Trophoblast cell (in vitro differentiated cells and primary cell): ENCODE results near the gene STOML1.

Experiments used
- DNase-seq, 2 donors: peaks; one replicate each; pipeline ENCODE4 v3.0.0-alpha.2; 2016
- H2AFZ ChIP-seq: 2 replicates; pipeline ENCODE4 v1.6.1; 2013; ENCODE audit warnings: low read length, moderate library complexity, mild to moderate bottlenecking; ENCODE audit not compliant: insufficient read depth, poor library complexity
- H2AK5ac ChIP-seq: 2 replicates; pipeline ENCODE4 v1.6.1; 2013; ENCODE audit warnings: mild to moderate bottlenecking, low read length
- H2BK120ac ChIP-seq: 2 replicates; pipeline ENCODE4 v1.6.1; 2013; ENCODE audit warnings: low read length, mild to moderate bottlenecking, moderate library complexity; ENCODE audit not compliant: insufficient read depth, poor library complexity
- H2BK12ac ChIP-seq: 2 replicates; pipeline ENCODE4 v1.6.1; 2013; ENCODE audit warnings: mild to moderate bottlenecking, low read length, moderate library complexity
- H2BK5ac ChIP-seq: 2 replicates; pipeline ENCODE4 v1.6.1; 2013; ENCODE audit warnings: low read length, low read depth, moderate library complexity, mild to moderate bottlenecking; ENCODE audit not compliant: poor library complexity
- H3K14ac ChIP-seq: 2 replicates; pipeline ENCODE4 v1.6.1; 2013; ENCODE audit warnings: mild to moderate bottlenecking, low read length
- H3K18ac ChIP-seq: 2 replicates; pipeline ENCODE4 v1.6.1; 2013; ENCODE audit warnings: mild to moderate bottlenecking, low read length
- H3K23ac ChIP-seq: 2 replicates; pipeline ENCODE4 v1.6.1; 2013; ENCODE audit warnings: low read length
- H3K27ac ChIP-seq: 2 replicates; pipeline ENCODE4 v1.5.1; 2013; ENCODE audit warnings: low read depth, mild to moderate bottlenecking, inconsistent platforms, low read length, moderate library complexity
- H3K27me3 ChIP-seq: 2 replicates; pipeline ENCODE4 v1.6.1; 2013; ENCODE audit warnings: inconsistent platforms, mild to moderate bottlenecking, low read length, moderate library complexity; ENCODE audit not compliant: insufficient read depth
- H3K36me3 ChIP-seq, 2 experiments: 1 replicate in 1 of 2; 2 replicates in 1 of 2; pipeline ENCODE4 v1.6.1; 2013; ENCODE audit warnings: low read length in 2 of 2, mild to moderate bottlenecking in 2 of 2, moderate library complexity in 1 of 2; ENCODE audit not compliant: insufficient read depth in 2 of 2, control insufficient read depth in 1 of 2
- H3K4ac ChIP-seq: 2 replicates; pipeline ENCODE4 v1.6.1; 2013; ENCODE audit warnings: low read depth, mild to moderate bottlenecking, low read length, moderate library complexity
- H3K4me1 ChIP-seq, 2 experiments: 1 replicate in 1 of 2; 2 replicates in 1 of 2; pipeline ENCODE4 v1.6.1; 2013; ENCODE audit warnings: low read length in 2 of 2, mild to moderate bottlenecking in 2 of 2, moderate library complexity in 1 of 2; ENCODE audit not compliant: insufficient read depth in 2 of 2, control insufficient read depth in 1 of 2
- H3K4me2 ChIP-seq: 2 replicates; pipeline ENCODE4 v1.6.1; 2013; ENCODE audit warnings: inconsistent platforms, mild to moderate bottlenecking, low read length, moderate library complexity
- H3K4me3 ChIP-seq: 2 replicates; pipeline ENCODE4 v1.5.1; 2013; ENCODE audit warnings: mild to moderate bottlenecking, low read depth, low read length, inconsistent platforms
- H3K79me1 ChIP-seq: one replicate; pipeline ENCODE4 v1.6.1; 2013; ENCODE audit warnings: low read length
- H3K79me2 ChIP-seq: 2 replicates; pipeline ENCODE4 v1.6.1; 2013; ENCODE audit warnings: low read length, mild to moderate bottlenecking; ENCODE audit not compliant: control insufficient read depth, insufficient read depth, poor library complexity
- H3K9ac ChIP-seq: 2 replicates; pipeline ENCODE4 v1.6.1; 2013; ENCODE audit warnings: mild to moderate bottlenecking, low read length
- H3K9me3 ChIP-seq: 2 replicates; pipeline ENCODE4 v1.6.1; 2013; ENCODE audit warnings: low read depth, mild to moderate bottlenecking, control low read depth, inconsistent platforms, low read length; ENCODE audit not compliant: insufficient read depth
- H4K12ac ChIP-seq: 2 replicates; pipeline ENCODE4 v1.6.1; 2013; ENCODE audit warnings: low read depth, mild to moderate bottlenecking, low read length, moderate library complexity
- H4K8ac ChIP-seq: 2 replicates; pipeline ENCODE4 v1.6.1; 2013; ENCODE audit warnings: low read depth, mild to moderate bottlenecking, low read length, moderate library complexity
- H4K91ac ChIP-seq: one replicate; pipeline ENCODE4 v1.6.1; 2013; ENCODE audit warnings: low read depth, mild to moderate bottlenecking, low read length, moderate library complexity
- WGBS: extraction: QIAGEN DNeasy Blood & Tissue Kit; methylation state at CpG from one replicate; pipeline ENCODE4 v1.1.7; 2013; ENCODE audit warnings: missing lambda C conversion rate; ENCODE audit not compliant: insufficient read length, insufficient coverage; ENCODE audit errors: extremely low coverage; 5-methylcytosine and 5-hydroxymethylcytosine counted together

The STOML1 gene

GRCh38 chr15:73936181-73936580, 55.9 kb downstream of the STOML1 start:
- Histone ChIP-seq H3K36me3 (no peaks in the 10 kb centered on the region), H3K18ac (no peak overlapping the region), H4K12ac (no peak overlapping the region), H3K27me3 (no peaks in the 10 kb centered on the region), H2BK12ac (no peak overlapping the region), H3K4me3 (no peak overlapping the region), H3K79me1 (peaks cover 7% of the 10 kb centered on the region), H3K14ac (no peak overlapping the region), H2AK5ac (no peak overlapping the region), H2BK120ac (no peak overlapping the region), H3K9ac (no peak overlapping the region), H3K4ac (no peak overlapping the region), H3K79me2 (no peaks in the 10 kb centered on the region), H4K91ac (no peak overlapping the region), H4K8ac (no peak overlapping the region), H3K4me2 (no peak overlapping the region), H3K4me1 (peaks cover 12 to 25% of the 10 kb centered on the region in 2 experiments), H3K9me3 (peaks cover 2% of the 10 kb centered on the region), H3K27ac (no peak overlapping the region), H2BK5ac (no peak overlapping the region), H3K23ac (no peak overlapping the region), H2AFZ (no peak overlapping the region)
- DNase-seq, result no peak
- WGBS, result no CpG with 5 or more reads among the region's 5 CpGs

GRCh38 chr15:73935547-73935946, 56.5 kb downstream of the STOML1 start:
- whole genome bisulfite sequencing, result no CpG with 5 or more reads among the region's 4 CpGs
- peaks cover 5 to 18% of the 10 kb centered on the region in 2 experiments for H3K4me1 ChIP-seq
- H3K36me3 ChIP-seq, result no peaks in the 10 kb centered on the region
- H3K27ac ChIP-seq, result no peak overlapping the region
- H3K14ac ChIP-seq, result no peak overlapping the region
- H3K9me3 ChIP-seq, result peaks cover 2% of the 10 kb centered on the region
- no peak for DNase-seq
- H2AFZ ChIP-seq, result no peak overlapping the region
- H4K12ac ChIP-seq, result no peak overlapping the region
- no peak overlapping the region for H3K4ac ChIP-seq
- H3K4me3 ChIP-seq, result no peak overlapping the region
- H2BK120ac ChIP-seq, result no peak overlapping the region
- no peak overlapping the region for H3K23ac ChIP-seq
- no peak overlapping the region for H2BK5ac ChIP-seq
- H2BK12ac ChIP-seq, result no peak overlapping the region
- no peak overlapping the region for H2AK5ac ChIP-seq
- no peak overlapping the region for H4K8ac ChIP-seq
- H3K4me2 ChIP-seq, result no peak overlapping the region
- no peaks in the 10 kb centered on the region for H3K27me3 ChIP-seq
- no peak overlapping the region for H3K18ac ChIP-seq
- peaks cover 2% of the 10 kb centered on the region for H3K79me1 ChIP-seq
- no peak overlapping the region for H4K91ac ChIP-seq
- H3K79me2 ChIP-seq, result no peaks in the 10 kb centered on the region
- no peak overlapping the region for H3K9ac ChIP-seq

- H3K79me1 ChIP-seq, result no peaks in the 10 kb centered on the region
- no peak overlapping the region for H3K27ac ChIP-seq
- no peak overlapping the region for H3K9ac ChIP-seq
- H4K12ac ChIP-seq, result no peak overlapping the region
- no CpG with 5 or more reads among the region's 7 CpGs for WGBS
- H2BK5ac ChIP-seq, result no peak overlapping the region
- H3K18ac ChIP-seq, result no peak overlapping the region
- H3K27me3 ChIP-seq, result no peaks in the 10 kb centered on the region
- H2BK12ac ChIP-seq, result no peak overlapping the region
- no peak overlapping the region for H3K14ac ChIP-seq
- no peak overlapping the region for H2BK120ac ChIP-seq
- no peak overlapping the region for H2AK5ac ChIP-seq
- H3K4me1 ChIP-seq, result peaks cover 3 to 12% of the 10 kb centered on the region in 2 experiments
- H3K36me3 ChIP-seq, result no peaks in the 10 kb centered on the region
- no peak overlapping the region for H3K4me3 ChIP-seq
- DNase-seq, result peak; percentile 42 to 69
- H3K4ac ChIP-seq, result no peak overlapping the region
- no peaks in the 10 kb centered on the region for H3K79me2 ChIP-seq
- no peak overlapping the region for H4K91ac ChIP-seq
- no peak overlapping the region for H3K4me2 ChIP-seq
- no peak overlapping the region for H2AFZ ChIP-seq
- no peak overlapping the region for H3K23ac ChIP-seq
- H3K9me3 ChIP-seq, result peaks cover 2% of the 10 kb centered on the region
- H4K8ac ChIP-seq, result no peak overlapping the region
Observed at GRCh38 chr15:73934281-73934680, 57.8 kb downstream of the STOML1 start.

GRCh38 chr15:73932381-73933191, 59.5 kb downstream of the STOML1 start:
- H3K4me1 ChIP-seq, result peaks cover 3 to 22% of the 10 kb centered on the region in 2 experiments
- H3K9me3 ChIP-seq, result no peaks in the 10 kb centered on the region
- peaks cover under 1% of the 10 kb centered on the region for H3K27me3 ChIP-seq
- no peak overlapping the region for H4K91ac ChIP-seq
- no peak for DNase-seq
- no peaks in the 10 kb centered on the region for H3K79me2 ChIP-seq
- no peak overlapping the region for H3K23ac ChIP-seq
- peaks cover 4% of the 10 kb centered on the region for H3K79me1 ChIP-seq
- no peak overlapping the region for H3K4me2 ChIP-seq
- no peak overlapping the region for H3K4ac ChIP-seq
- H2AFZ ChIP-seq, result no peak overlapping the region
- no peaks in the 10 kb centered on the region for H3K36me3 ChIP-seq
- H3K9ac ChIP-seq, result no peak overlapping the region
- no peak overlapping the region for H2BK12ac ChIP-seq
- no peak overlapping the region for H3K18ac ChIP-seq
- no peak overlapping the region for H3K14ac ChIP-seq
- H4K12ac ChIP-seq, result no peak overlapping the region
- H2BK5ac ChIP-seq, result no peak overlapping the region
- no peak overlapping the region for H3K27ac ChIP-seq
- H4K8ac ChIP-seq, result no peak overlapping the region
- no CpG with 5 or more reads among the region's 6 CpGs for WGBS
- H3K4me3 ChIP-seq, result no peak overlapping the region
- H2BK120ac ChIP-seq, result no peak overlapping the region
- H2AK5ac ChIP-seq, result no peak overlapping the region
